Uterus (tissue), 4 donors: ENCODE results near the gene PLA2G6. TPM values are rescaled to one million over a fixed set of nuclear protein-coding genes. Genes with fewer than 3 reads are reported as not detected.
"Not testable (repeated sequence)": the region's sequence is repeated elsewhere in the genome, so short reads cannot be mapped to it uniquely, and the experiment has no call there.

ENCODE experiments used
- DNase-seq, 2 donors: peaks; one replicate each; pipeline ENCODE4 v3.0.0-alpha.2; 2019 to 2020
- H3K27ac ChIP-seq, 2 donors: fragments of 200-600 bp; sonication (generic); 1 replicate in 1 of 2; 2 replicates in 1 of 2; pipeline ENCODE4 v1.5.1; 2016 to 2018
- H3K27me3 ChIP-seq, 2 donors: fragments of 200-600 bp; sonication (generic); one replicate each; pipeline ENCODE4 v1.5.1; 2018 to 2019; ENCODE audit warnings: control low read depth in 1 of 2
- H3K36me3 ChIP-seq, 2 donors: fragments of 200-600 bp; sonication (generic); one replicate each; pipeline ENCODE4 v1.5.1; 2019; ENCODE audit warnings: control low read depth in 1 of 2
- H3K4me1 ChIP-seq, 2 donors: fragments of 200-600 bp; sonication (generic); one replicate each; pipeline ENCODE4 v1.5.1; 2018 to 2019; ENCODE audit warnings: control low read depth in 1 of 2
- H3K4me3 ChIP-seq, 2 donors: fragments of 200-600 bp; sonication (generic); 1 replicate in 1 of 2; 2 replicates in 1 of 2; pipeline ENCODE4 v1.5.1; 2018 to 2019; ENCODE audit warnings: mild to moderate bottlenecking in 1 of 2
- H3K9me3 ChIP-seq, 2 donors: fragments of 200-600 bp; sonication (generic); one replicate each; pipeline ENCODE4 v1.5.1; 2019; ENCODE audit warnings: control low read depth in 1 of 2
- CTCF ChIP-seq, 4 experiments: fragments of 200-600 bp in 2 of 4; fragments of 450-650 bp in 2 of 4; sonication (generic) in 2 of 4; IDR thresholded peaks; one replicate each; pipeline ENCODE4 v1.5.1; 2016 to 2019; ENCODE audit warnings: antibody characterized with exemption in 4 of 4, mild to moderate bottlenecking in 2 of 4, moderate library complexity in 1 of 4
- POLR2A ChIP-seq, 2 donors: fragments of 450-650 bp; IDR thresholded peaks; one replicate each; pipeline ENCODE4 v1.6.1; 2016; ENCODE audit warnings: antibody characterized with exemption in 2 of 2, mild to moderate bottlenecking in 1 of 2, moderate library complexity in 1 of 2
- intact Hi-C: fragments of 100-400 bp; cut with DNase I; formaldehyde crosslinking; loops from one replicate; pipeline ENCODE4 v1.15.1; 2023; ENCODE audit warnings: low total_unique reads
- total RNA-seq, 4 donors: library from RNA; depleted of rRNA in 3 of 4; stranded (reverse); fragments of >200 nt in 3 of 4; gene quantifications; one replicate each; pipeline versions ENCODE4 v1.1.0 to v1.2.4, GENCODE V29; 2014 to 2023
- donor health status: DM: yes; HTN: yes; CAD: no.

PLA2G6 gene
- total RNA-seq, 4 donors from 2014 or later = 8.7 to 50.9 (median 34.5) TPM

DNA sequence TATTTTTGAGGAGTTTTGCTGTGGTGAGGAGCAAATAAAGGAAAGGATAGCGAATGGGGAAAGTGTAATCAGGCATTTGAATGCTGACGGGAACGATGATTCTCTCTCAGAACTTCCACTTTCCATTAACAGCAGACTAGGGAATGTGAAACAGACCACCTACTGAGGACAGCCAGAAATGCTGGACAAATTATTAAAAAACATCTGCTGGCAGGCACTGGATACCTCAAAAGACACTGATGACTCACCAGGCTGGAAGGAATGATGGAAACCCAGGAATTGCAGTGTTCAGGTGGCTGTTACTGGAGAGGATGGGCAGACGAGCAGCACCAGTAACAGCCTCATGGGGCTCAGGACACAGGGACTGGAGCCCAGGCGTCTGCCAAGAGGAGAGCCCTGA is 33.4 kb downstream of the PLA2G6 start:
- no peak overlapping the region for H3K4me3 ChIP-seq
- intact Hi-C loops = no loop called here
- H3K9me3 ChIP-seq = no peaks in the 10 kb centered on the region
- no peaks in the 10 kb centered on the region for H3K27me3 ChIP-seq
- no peaks in the 10 kb centered on the region for H3K36me3 ChIP-seq
- no peak for TF ChIP-seq POLR2A (IDR thresholded peaks at IDR 0.05)
- no peak for TF ChIP-seq CTCF (IDR thresholded peaks at IDR 0.05)
- no peak for DNase-seq
- no peak overlapping the region for H3K27ac ChIP-seq
- no peaks in the 10 kb centered on the region for H3K4me1 ChIP-seq

GRCh38 chr22:38146166-38146565 is 35.5 kb downstream of the PLA2G6 start:
- DNase-seq, H3K9me3 ChIP-seq, H3K36me3 ChIP-seq, H3K27me3 ChIP-seq, H3K4me1 ChIP-seq, H3K4me3 ChIP-seq, intact Hi-C loops, H3K27ac ChIP-seq: not testable (repeated sequence)

- no peaks in the 10 kb centered on the region for H3K4me1 ChIP-seq
- H3K36me3 ChIP-seq = no peaks in the 10 kb centered on the region
- intact Hi-C loops = no loop called here
- H3K9me3 ChIP-seq = no peaks in the 10 kb centered on the region
- no peak overlapping the region for H3K4me3 ChIP-seq
- DNase-seq = no peak
- H3K27me3 ChIP-seq = no peaks in the 10 kb centered on the region
- no peak overlapping the region for H3K27ac ChIP-seq
- TF ChIP-seq POLR2A (IDR thresholded peaks at IDR 0.05) (no peak), CTCF (IDR thresholded peaks at IDR 0.05) (no peak)
Measured at GRCh38 chr22:38144025-38144405, 37.6 kb downstream of the PLA2G6 start.

GRCh38 chr22:38142606-38143005 is 39.0 kb downstream of the PLA2G6 start:
- no peaks in the 10 kb centered on the region for H3K27me3 ChIP-seq
- H3K9me3 ChIP-seq = no peaks in the 10 kb centered on the region
- TF ChIP-seq POLR2A (IDR thresholded peaks at IDR 0.05) (no peak), CTCF (IDR thresholded peaks at IDR 0.05) (no peak)
- DNase-seq = peak in 1 of 2 donors; percentile 10
- no peaks in the 10 kb centered on the region for H3K4me1 ChIP-seq
- no peak overlapping the region for H3K27ac ChIP-seq
- no peaks in the 10 kb centered on the region for H3K36me3 ChIP-seq
- intact Hi-C loops = no loop called here
- H3K4me3 ChIP-seq = no peak overlapping the region

GRCh38 chr22:38141217-38141973 is 40.2 kb downstream of the PLA2G6 start:
- no peak overlapping the region for H3K27ac ChIP-seq
- DNase-seq = no peak
- H3K36me3 ChIP-seq = no peaks in the 10 kb centered on the region
- H3K4me3 ChIP-seq = no peak overlapping the region
- H3K9me3 ChIP-seq = no peaks in the 10 kb centered on the region
- intact Hi-C loops = no loop called here
- TF ChIP-seq POLR2A (IDR thresholded peaks at IDR 0.05) = no peak
- no peaks in the 10 kb centered on the region for H3K27me3 ChIP-seq
- no peaks in the 10 kb centered on the region for H3K4me1 ChIP-seq

GRCh38 chr22:38139901-38140300 is 41.7 kb downstream of the PLA2G6 start:
- intact Hi-C loops = no loop called here
- no peaks in the 10 kb centered on the region for H3K9me3 ChIP-seq
- no peak overlapping the region for H3K4me3 ChIP-seq
- TF ChIP-seq POLR2A (IDR thresholded peaks at IDR 0.05) (no peak), CTCF (IDR thresholded peaks at IDR 0.05) (no peak)
- no peak for DNase-seq
- H3K4me1 ChIP-seq = no peaks in the 10 kb centered on the region
- no peak overlapping the region for H3K27ac ChIP-seq
- H3K27me3 ChIP-seq = no peaks in the 10 kb centered on the region
- no peaks in the 10 kb centered on the region for H3K36me3 ChIP-seq
